HL-60/S4 treated with retinoic acid at 250 ng/mL for 4 days and 3 days (cell line): ENCODE results near the gene ENSA.
"Not testable (repeated sequence)": the region's sequence is repeated elsewhere in the genome, so short reads cannot be mapped to it uniquely, and the experiment has no call there.

Source experiments
- in situ Hi-C: fragments of 300-500 bp; cut with MboI; formaldehyde crosslinking; loops from 2 replicates; pipeline ENCODE4 v1.7.0; 2022; ENCODE audit warnings: low sequenced_read_pairs

ENSA gene

DNA sequence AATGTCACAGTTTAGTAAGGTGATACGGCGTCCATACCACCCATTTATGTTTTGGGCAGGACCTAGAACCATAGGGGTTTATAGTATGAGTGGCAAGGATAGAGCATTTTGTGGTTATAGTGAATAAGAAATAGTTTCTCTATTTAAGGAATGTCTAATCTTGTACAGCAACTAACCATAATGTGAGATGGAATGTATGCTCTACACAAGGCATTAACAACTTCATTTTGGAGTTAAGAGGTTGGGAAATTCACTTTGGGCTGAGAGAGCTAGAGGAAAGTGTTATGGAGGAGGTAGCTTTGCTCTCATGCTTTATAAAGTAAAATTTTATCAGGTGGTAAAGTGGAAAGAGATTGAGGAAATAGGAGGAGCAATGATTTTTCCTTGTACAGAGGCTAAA lies 47.0 kb downstream of the ENSA start:
- in situ Hi-C loops: no loop called here

DNA sequence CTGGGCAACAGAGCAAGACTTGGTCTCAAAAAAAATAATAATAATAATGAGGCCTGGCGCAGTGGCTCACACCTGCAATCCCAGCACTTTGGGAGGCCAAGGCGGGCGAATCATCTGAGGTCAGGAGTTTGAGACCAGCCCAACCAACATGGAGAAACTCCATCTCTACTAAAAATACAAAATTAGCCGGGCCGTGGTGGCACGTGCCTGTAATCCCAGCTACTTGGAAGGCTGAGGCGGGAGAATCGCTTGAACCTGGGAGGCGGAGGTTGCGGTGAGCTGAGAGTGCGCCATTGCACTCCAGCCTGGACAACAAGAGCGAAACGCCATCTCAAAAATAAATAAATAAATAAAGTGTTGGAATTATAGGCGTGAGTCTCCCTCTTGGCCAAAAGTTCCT lies 47.5 kb downstream of the ENSA start:
- in situ Hi-C loops: not testable (repeated sequence)

GRCh38 chr1:150581437-150581836 lies 48.0 kb downstream of the ENSA start:
- in situ Hi-C loops: not testable (repeated sequence)

GRCh38 chr1:150580966-150581365 lies 48.4 kb downstream of the ENSA start:
- in situ Hi-C loops: not testable (repeated sequence)

DNA sequence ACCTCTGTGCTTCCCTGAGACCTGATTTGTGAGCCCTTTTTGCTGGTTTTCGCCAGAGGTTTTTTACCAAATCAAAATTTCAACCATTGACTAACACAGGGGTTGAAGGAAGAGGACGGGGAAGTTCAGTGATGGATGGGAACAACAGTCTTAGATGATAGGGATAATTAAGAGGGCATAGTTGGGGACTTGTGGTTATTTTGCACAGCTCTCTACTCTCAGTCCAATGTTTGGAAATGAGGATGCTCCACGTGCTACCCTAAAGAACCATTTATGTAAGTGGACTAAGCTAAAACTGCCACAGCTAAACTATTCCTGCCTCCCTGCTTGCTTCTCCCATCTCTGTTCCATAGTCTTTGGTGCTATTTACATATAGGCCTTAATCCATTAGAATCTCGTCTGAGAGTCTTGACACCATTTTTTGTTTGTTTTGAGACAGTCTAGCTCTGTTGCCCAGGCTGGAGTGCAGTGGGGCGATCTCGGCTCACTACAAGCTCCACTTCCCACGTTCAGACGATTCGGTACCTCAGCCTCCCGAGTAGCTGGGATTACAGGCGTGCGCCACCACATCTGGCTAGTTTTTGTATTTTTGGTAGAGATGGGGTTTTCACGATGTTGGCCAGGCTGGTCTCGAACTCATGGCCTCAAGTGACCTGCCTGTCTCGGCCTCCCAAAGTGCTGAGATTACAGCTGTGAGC lies 49.3 kb downstream of the ENSA start:
- in situ Hi-C loops: no loop called here

- in situ Hi-C loops: no loop called here
Measured at GRCh38 chr1:150579110-150579944, 50.1 kb downstream of the ENSA start, which contains the start of gene MCL1. Gene MCL1 (minus strand): TSS chr1:150579610. CDS start chr1:150579530, 80 bp downstream.

DNA sequence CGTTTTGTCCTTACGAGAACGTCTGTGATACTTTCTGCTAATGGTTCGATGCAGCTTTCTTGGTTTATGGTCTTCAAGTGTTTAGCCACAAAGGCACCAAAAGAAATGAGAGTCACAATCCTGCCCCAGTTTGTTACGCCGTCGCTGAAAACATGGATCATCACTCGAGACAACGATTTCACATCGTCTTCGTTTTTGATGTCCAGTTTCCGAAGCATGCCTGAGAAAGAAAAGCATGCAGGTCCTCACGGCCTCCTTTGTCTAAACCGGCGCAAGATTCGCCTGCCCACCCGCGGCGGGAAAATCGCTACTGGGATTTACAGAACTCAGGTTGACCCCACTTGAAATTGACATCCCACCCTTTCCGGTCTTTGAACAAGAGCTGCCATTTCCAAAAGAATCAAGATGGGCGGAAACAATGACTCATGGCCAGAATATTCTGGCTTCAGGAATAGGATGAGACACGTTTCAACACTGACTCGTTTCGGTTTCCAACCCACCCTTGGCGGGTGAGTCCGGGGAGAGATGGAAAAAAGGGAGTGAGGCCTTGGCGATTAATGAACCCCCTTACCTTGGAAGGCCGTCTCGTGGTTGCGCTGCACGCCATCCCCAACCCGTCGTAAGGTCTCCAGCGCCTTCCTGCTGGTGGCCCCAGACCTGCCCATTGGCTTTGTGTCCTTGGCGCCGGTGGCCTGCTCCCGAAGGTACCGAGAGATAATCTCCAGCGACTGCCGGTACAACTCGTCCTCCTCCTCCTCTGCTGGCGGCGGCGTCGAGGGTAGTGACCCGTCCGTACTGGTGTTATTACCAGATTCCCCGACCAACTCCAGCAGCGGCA lies 50.9 kb downstream of the ENSA start:
- in situ Hi-C loops: no loop called here

DNA sequence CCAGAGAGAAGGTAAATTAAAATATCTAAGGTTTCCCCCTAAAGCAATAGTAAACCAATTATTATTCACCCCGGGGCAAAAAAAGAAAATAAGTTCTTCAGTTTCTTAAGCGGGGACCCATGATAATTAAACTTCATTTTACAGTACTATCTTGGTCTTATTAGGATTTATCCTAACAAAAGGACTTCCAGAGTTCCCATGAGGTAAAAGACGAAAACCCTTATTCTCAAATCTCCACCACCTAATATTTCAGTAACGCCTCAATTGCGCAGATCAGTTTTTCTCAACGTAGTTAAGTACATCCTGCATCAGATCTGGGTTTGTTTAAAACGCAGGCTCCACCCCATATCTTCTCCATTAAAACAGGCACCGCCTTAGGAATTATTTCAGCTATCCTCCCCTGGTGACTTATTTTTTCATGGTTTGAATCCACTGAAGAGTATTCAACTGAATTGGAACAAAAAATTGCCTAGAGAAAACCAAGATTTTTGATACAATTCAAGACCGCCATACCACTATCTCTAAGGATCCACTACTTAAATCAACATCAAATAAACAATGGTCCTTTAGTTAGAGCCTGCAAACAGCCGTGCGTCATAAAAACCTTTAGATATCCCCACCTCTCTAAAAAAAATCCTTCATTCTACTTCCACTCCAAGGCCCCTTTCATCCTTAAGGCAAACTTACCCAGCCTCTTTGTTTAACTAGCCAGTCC lies 51.7 kb downstream of the ENSA start:
- in situ Hi-C loops: no loop called here

DNA sequence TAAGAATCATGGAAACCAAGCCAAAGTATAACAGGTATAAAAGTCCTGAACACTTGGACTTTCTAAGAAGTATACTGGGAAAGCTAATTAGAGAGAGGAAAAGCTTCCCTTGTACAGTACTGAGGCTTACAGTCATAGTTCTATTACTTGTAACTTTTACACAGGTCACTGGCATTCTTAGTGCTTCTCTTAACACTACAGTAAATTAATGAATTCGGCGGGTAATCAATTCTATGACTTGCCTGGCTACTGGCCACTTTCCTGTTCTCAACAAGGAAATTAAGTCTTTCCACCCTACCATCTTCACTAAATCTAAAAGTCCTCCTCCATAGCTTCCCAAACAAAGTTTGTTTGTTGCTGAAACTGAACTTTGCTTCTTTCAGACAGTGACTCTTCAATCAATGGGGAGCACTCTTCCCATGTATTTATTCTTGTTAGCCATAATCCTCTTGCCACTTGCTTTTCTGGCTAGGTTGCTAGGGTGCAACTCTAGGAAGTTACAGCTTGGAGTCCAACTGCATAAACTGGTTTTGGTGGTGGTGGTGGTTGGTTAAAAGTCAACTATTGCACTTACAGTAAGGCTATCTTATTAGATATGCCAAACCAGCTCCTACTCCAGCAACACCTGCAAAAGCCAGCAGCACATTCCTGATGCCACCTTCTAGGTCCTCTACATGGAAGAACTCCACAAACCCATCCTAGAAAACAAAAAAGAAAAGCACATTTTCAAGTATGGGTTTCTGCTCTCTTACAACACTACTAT lies 52.4 kb downstream of the ENSA start:
- in situ Hi-C loops: no loop called here

GRCh38 chr1:150576367-150576711 lies 53.1 kb downstream of the ENSA start:
- in situ Hi-C loops: no loop called here

DNA sequence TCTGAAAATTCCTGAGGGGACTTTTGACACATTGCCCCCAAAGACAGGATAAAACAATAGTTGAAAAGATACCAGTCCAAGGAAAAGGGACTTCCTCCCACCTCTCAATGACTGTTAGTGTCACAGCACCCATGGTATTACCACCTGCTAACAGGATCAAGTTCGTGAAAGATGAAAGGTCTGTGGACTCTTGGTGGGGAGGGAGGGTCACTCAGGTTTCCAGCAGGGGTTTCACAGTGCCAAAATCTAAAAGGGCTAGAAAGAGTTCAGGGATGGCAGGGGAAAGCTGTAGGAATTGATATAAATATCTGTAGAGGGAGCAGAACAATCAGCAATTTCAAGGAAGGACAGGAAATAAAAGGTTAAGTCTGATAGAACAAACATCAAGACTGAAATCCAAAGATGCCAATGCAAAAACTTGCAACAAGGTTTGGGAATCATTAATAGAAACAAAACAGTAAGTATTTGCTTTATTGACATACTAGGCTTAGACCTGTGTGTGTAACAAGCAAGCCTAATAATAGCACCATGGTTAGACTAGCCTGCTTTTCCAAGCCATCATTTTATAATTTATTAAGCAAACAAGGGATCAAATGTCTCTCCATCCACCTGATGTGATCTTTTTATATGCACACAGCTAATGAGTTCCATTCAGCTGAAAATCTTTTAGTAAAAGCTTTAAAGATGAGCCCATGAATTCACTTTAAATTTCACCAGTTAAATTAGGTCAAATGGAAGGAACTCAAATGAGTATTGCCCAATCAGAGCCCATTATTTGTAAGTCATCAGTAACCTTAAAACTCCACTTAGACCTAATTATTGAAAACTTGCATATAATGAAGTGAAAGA lies 53.7 kb downstream of the ENSA start:
- in situ Hi-C loops: no loop called here

GRCh38 chr1:150575072-150575489 lies 54.3 kb downstream of the ENSA start:
- in situ Hi-C loops: no loop called here

DNA sequence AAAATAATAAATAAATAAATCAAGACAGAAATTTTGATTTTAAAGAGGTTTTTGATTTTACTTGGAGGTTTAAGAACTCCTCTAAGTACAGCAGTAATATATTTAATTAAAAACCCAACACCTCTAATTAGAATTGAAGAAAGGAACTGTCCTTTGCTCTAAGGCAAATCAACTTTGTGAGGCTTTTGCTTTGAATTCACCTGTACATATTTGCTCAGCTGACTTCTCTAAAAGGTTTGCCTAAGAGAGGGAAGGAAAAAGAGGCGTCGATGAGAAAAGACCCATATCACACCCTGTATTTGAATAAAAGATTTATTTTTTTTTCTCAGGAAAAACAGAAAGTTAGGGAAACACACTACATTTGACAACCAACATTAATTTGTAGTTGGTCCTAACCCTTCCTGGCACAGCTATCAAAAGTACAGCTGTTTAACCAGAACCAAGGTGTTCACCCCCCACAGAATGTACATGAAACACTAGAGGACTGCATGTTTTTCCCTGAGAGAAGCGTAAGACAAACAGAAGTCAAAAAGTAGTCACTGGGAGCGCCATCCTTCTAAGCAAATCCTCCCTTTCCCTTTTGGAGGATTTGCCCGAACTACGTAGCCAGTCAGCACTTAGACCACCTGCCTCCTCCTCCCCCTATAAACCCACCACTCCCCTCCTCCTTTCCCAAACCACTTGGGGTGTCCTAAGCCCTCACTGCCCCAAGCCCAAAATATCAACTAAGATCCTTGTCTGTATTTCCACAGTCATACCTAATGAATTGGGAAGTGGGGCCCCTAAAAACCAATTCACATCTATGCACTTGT lies 54.9 kb downstream of the ENSA start:
- in situ Hi-C loops: no loop called here

GRCh38 chr1:150573648-150574071 lies 55.8 kb downstream of the ENSA start:
- in situ Hi-C loops: not testable (repeated sequence)

GRCh38 chr1:150572918-150573647 lies 56.3 kb downstream of the ENSA start:
- in situ Hi-C loops: no loop called here
